K562 (cell line): ENCODE data around the gene CARMIL3. TPM values are rescaled to one million over a fixed set of nuclear protein-coding genes. Genes with fewer than 3 reads are reported as not detected.

Experiments used
- ATAC-seq: fragments of 200-7000 bp; cut with Tn5 transposase; 3 replicates; pipeline ENCODE4 v1.9.1; 2020; ENCODE audit warnings: moderate library complexity
- BruUV-seq: library from RNA; stranded (reverse); fragments of 400-500 nt; replicated peaks from 2 replicates; lab custom pipeline; 2021; lab: Mats Ljungman, UMichigan
- CTCF ChIA-PET: fragments of 300-600 bp; formaldehyde crosslinking; extraction: SDS; loops from one replicate; lab custom pipeline; 2021; ENCODE audit warnings: low intra/inter-chr PET ratio; lab: Yijun Ruan, JAX
- POLR2A ChIA-PET: fragments of 300-600, 350-650 bp; sonication (Branson Sonifier 250); formaldehyde crosslinking; extraction: SDS; loops from one replicate; lab custom pipeline; 2021; ENCODE audit warnings: antibody characterized with exemption, inconsistent platforms; lab: Yijun Ruan, JAX
- DNase-seq, 4 experiments: peaks; one replicate each; pipeline versions ENCODE4 v3.0.0 to v3.0.0-alpha.2; 2011 to 2018; ENCODE audit warnings: low spot score in 3 of 4, mixed read lengths in 3 of 4; ENCODE audit errors: extremely low read depth in 1 of 4
- FAIRE-seq: peaks from 2 replicates; lab custom pipeline; 2011; peaks lifted over from hg19 to GRCh38; lab: Jason Lieb, UNC
- H2AFZ ChIP-seq: 2 replicates; pipeline ENCODE4 v1.6.0; 2011; ENCODE audit warnings: low read depth, low read length, control low read depth, inconsistent platforms
- H3K27ac ChIP-seq: fragments of 200-600 bp; 3 replicates; pipeline ENCODE4 v1.8.0; 2011; ENCODE audit warnings: low read depth, mild to moderate bottlenecking, control low read depth, inconsistent platforms, low read length, moderate library complexity, mixed read lengths; ENCODE audit errors: extremely low read depth
- H3K27me3 ChIP-seq, 2 experiments: fragments of 300-600 bp in 1 of 2; 2 replicates in 1 of 2; 3 replicates in 1 of 2; pipeline versions ENCODE4 v1.6.0 to v1.8.0; 2011; ENCODE audit warnings: inconsistent platforms in 2 of 2, low read length in 2 of 2, mild to moderate bottlenecking in 1 of 2, mixed read lengths in 1 of 2, moderate library complexity in 1 of 2; ENCODE audit not compliant: control insufficient read depth in 2 of 2, insufficient read depth in 2 of 2
- H3K36me3 ChIP-seq: fragments of 300-600 bp; 3 replicates; pipeline ENCODE4 v1.8.0; 2011; ENCODE audit warnings: mild to moderate bottlenecking, low read length, inconsistent platforms; ENCODE audit not compliant: control insufficient read depth, insufficient read depth
- H3K4me1 ChIP-seq, 2 experiments: fragments of 200-600 bp in 1 of 2; replicated peaks in 1 of 2; 2 replicates in 1 of 2; 3 replicates in 1 of 2; pipeline versions ENCODE4 v1.5.1 to v1.8.0; 2011; ENCODE audit warnings: inconsistent platforms in 2 of 2, low read length in 2 of 2, mild to moderate bottlenecking in 1 of 2, mixed read lengths in 1 of 2, moderate library complexity in 1 of 2; ENCODE audit not compliant: control insufficient read depth in 2 of 2, insufficient read depth in 2 of 2
- H3K4me2 ChIP-seq: 2 replicates; pipeline ENCODE4 v1.6.1; 2011; ENCODE audit warnings: low read length, control low read depth, inconsistent platforms, mixed read lengths; ENCODE audit not compliant: insufficient read depth
- H3K4me3 ChIP-seq: fragments of 200-600 bp; sonication (generic), shearing (Covaris generic); 2 replicates; pipeline ENCODE4 v1.5.1; 2016; ENCODE audit warnings: control low read depth, inconsistent platforms
- H3K79me2 ChIP-seq: fragments of 200-600 bp; 3 replicates; pipeline ENCODE4 v1.8.0; 2011; ENCODE audit warnings: low read length, inconsistent platforms; ENCODE audit not compliant: control insufficient read depth, insufficient read depth
- H3K9ac ChIP-seq, 2 experiments: 2 replicates each; pipeline versions ENCODE4 v1.6.0 to v1.6.1; 2011; ENCODE audit warnings: low read depth in 2 of 2, low read length in 2 of 2, control low read depth in 1 of 2, inconsistent platforms in 1 of 2, mild to moderate bottlenecking in 1 of 2, mixed read lengths in 1 of 2; ENCODE audit not compliant: insufficient read depth in 1 of 2
- H3K9me1 ChIP-seq: one replicate; pipeline ENCODE4 v1.6.0; 2011; ENCODE audit warnings: inconsistent platforms, mild to moderate bottlenecking, low read length, moderate library complexity; ENCODE audit not compliant: control insufficient read depth, insufficient read depth
- H3K9me3 ChIP-seq: replicated peaks from 2 replicates; pipeline ENCODE4 v1.5.1; 2011; ENCODE audit warnings: low read depth, low read length, inconsistent platforms; ENCODE audit not compliant: control insufficient read depth, insufficient read depth
- H4K20me1 ChIP-seq: replicated peaks from 2 replicates; pipeline ENCODE4 v1.6.1; 2011; ENCODE audit warnings: low read length, inconsistent platforms, mixed read lengths; ENCODE audit not compliant: control insufficient read depth, insufficient read depth
- ELF4 ChIP-seq: fragments of 450-650 bp; formaldehyde crosslinking; IDR thresholded peaks from 2 replicates; pipeline ENCODE4 v1.4.0; 2022; ENCODE audit warnings: missing genetic modification characterization
- EP400 ChIP-seq: fragments of 450-650 bp; IDR thresholded peaks from 2 replicates; pipeline ENCODE4 v1.6.1; 2017; ENCODE audit warnings: antibody characterized with exemption, mild to moderate bottlenecking, moderate library complexity
- GABPB1 ChIP-seq: sonication (generic); formaldehyde crosslinking; IDR thresholded peaks from 2 replicates; pipeline ENCODE4 v1.8.0; 2022; ENCODE audit warnings: mild to moderate bottlenecking, missing genetic modification reagents
- LEF1 ChIP-seq: fragments of 450-650 bp; IDR thresholded peaks from 2 replicates; pipeline ENCODE4 v1.6.1; 2016; ENCODE audit warnings: mild to moderate bottlenecking
- NCOA6 ChIP-seq: fragments of 450-650 bp; IDR thresholded peaks from 2 replicates; pipeline ENCODE4 v1.6.1; 2017; ENCODE audit warnings: mild to moderate bottlenecking
- YBX1 ChIP-seq: fragments of 450-650 bp; IDR thresholded peaks from 2 replicates; pipeline ENCODE4 v1.7.1; 2016; ENCODE audit warnings: mild to moderate bottlenecking
- ZNF551 ChIP-seq: fragments of 250-450 bp; sonication (Bioruptor Pico); IDR thresholded peaks from 2 replicates; pipeline ENCODE4 v1.5.0; 2021; ENCODE audit warnings: mild to moderate bottlenecking, moderate library complexity
- WGBS: fragments of 100-300 bp; shearing (Covaris generic); methylation state at CpG from one replicate; pipeline ENCODE4 v1.1.6; 2016; ENCODE audit warnings: low coverage, mixed read lengths; ENCODE audit not compliant: insufficient coverage; ENCODE audit errors: missing lambda C conversion rate; 5-methylcytosine and 5-hydroxymethylcytosine counted together
- in situ Hi-C: fragments of 300-500 bp; cut with MboI; formaldehyde crosslinking; loops from 4 replicates; pipeline ENCODE4 v1.15.0; 2018; ENCODE audit warnings: inconsistent platforms, mixed read lengths
- intact Hi-C: fragments of 100-400 bp; cut with micrococcal nuclease; formaldehyde crosslinking; loops from 2 replicates; pipeline ENCODE4 v1.14.2; 2022
- polyA plus RNA-seq, 8 experiments: library from polyadenylated mRNA; depleted of rRNA in 4 of 8; stranded (reverse) in 5 of 8; unstranded in 3 of 8; fragments of >200 nt; fragmentation: Nextera tagmentation in 2 of 8; fragmentation: Illumina TruSeq in 1 of 8; extraction: Ambion mirVana in 2 of 8; extraction: Trizol in 1 of 8; gene quantifications; 2 replicates each; pipeline versions ENCODE4 v1.2.1 to v1.2.3, GENCODE V29; 2011 to 2014; ENCODE audit warnings: inconsistent platforms in 1 of 8, missing spikeins in 1 of 8
- total RNA-seq, 7 experiments: library from RNA; depleted of rRNA in 6 of 7; stranded (reverse); fragments of >200 nt in 6 of 7; fragmentation: Illumina TruSeq in 2 of 7; extraction: Trizol in 2 of 7; gene quantifications; 2 replicates each; pipeline versions ENCODE4 v1.2.1 to v1.2.3, GENCODE V29; 2011 to 2021; ENCODE audit warnings: low replicate concordance in 1 of 7
- TF ChIP-seq, protein P1 (sequence below): fragments of 450-650 bp; formaldehyde crosslinking; IDR thresholded peaks from 2 replicates; pipeline ENCODE4 v1.4.0; 2022; ENCODE audit warnings: missing genetic modification characterization
- TF ChIP-seq, protein P2 (sequence below), 3 experiments: fragments of 200-800 bp in 1 of 3; sonication (Bioruptor generic) in 1 of 3; sonication (generic) in 1 of 3; formaldehyde crosslinking in 1 of 3; IDR thresholded peaks; 2 replicates each; pipeline versions ENCODE4 v1.6.1 to v1.8.0; 2016 to 2022; ENCODE audit warnings: mild to moderate bottlenecking in 2 of 3, missing compliant biosample characterization in 2 of 3, missing genetic modification characterization in 2 of 3, missing genetic modification reagents in 1 of 3
- TF ChIP-seq, protein P3 (sequence below), 2 experiments: fragments of 450-650 bp in 1 of 2; IDR thresholded peaks; 2 replicates each; pipeline ENCODE4 v1.6.1; 2011 to 2017; ENCODE audit warnings: low read depth in 2 of 2, antibody characterized with exemption in 1 of 2, borderline replicate concordance in 1 of 2, low read length in 1 of 2, mild to moderate bottlenecking in 1 of 2, mixed read lengths in 1 of 2; ENCODE audit not compliant: control insufficient read depth in 1 of 2
- TF ChIP-seq, protein P4 (sequence below): sonication (generic); formaldehyde crosslinking; IDR thresholded peaks from 2 replicates; pipeline ENCODE4 v1.8.1; 2023; ENCODE audit warnings: mild to moderate bottlenecking, missing genetic modification reagents, moderate library complexity

Gene CARMIL3
- total and polyA plus RNA-seq, 9 of the 15 experiments (the other 6 are each of a cell fraction or from before 2014, with no cell fraction given) = 0.01 to 0.11 (median 0.05) TPM; not detected in 5

DNA sequence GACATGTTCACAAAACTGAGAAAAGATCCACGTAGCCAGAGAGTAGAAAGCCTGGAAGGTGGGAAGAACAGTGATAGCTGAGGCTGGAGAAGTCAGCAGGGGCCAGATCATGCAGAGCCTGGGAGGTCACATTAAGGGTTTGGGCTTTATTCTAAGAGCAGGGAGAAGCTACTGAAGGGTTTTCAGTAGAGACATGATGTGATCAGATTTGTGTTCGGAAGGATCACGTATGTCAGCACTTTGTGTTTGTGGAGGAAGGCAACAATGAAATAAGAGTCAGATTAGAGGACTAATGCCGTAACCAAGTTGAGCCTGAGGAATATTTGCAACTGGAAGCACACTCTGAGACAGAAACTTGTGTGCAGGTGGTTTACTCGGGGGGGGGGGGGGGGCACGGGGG is 38.1 kb downstream of the CARMIL3 start:
- no peak overlapping the region for H2AFZ ChIP-seq
- H4K20me1 ChIP-seq = no peaks in the 10 kb centered on the region
- intact Hi-C loops (loop anchor here (1.0 to 10.0 kb wide), 3 partner anchors 32 to 75 kb away; partner anchors contain the start of genes EMC9, PSME2 and RNF31), in situ Hi-C loops (loop anchor here (5.0 kb wide), 2 partner anchors 33 to 78 kb away; no protein-coding TSS in a partner anchor)
- H3K9me3 ChIP-seq = no peaks in the 10 kb centered on the region
- no TSS peak for BruUV-seq
- ATAC-seq (no peak), FAIRE-seq (no peak), DNase-seq (no peak)
- no peak overlapping the region for H3K9ac ChIP-seq
- no peak overlapping the region for H3K27ac ChIP-seq
- peaks cover 8% of the 10 kb centered on the region for H3K79me2 ChIP-seq
- no peaks in the 10 kb centered on the region for H3K27me3 ChIP-seq
- H3K4me2 ChIP-seq = no peak overlapping the region
- peaks cover 12 to 18% of the 10 kb centered on the region in 2 experiments; a peak in 4 of 5 replicates for H3K4me1 ChIP-seq
- 67% methylated on average over 4 of the region's 6 CpGs for WGBS
- no peaks in the 10 kb centered on the region for H3K9me1 ChIP-seq
- H3K4me3 ChIP-seq = no peak overlapping the region
- ChIA-PET POLR2A (interaction anchor here (1.5 to 1.8 kb wide), 2 partner anchors 9 to 32 kb away, joined by 3 to 8 read pairs; no protein-coding TSS in a partner anchor), CTCF (interaction anchor here (1.4 to 2.4 kb wide), 2 partner anchors 32 to 207 kb away, joined by 3 to 10 read pairs; no protein-coding TSS in a partner anchor)
- H3K36me3 ChIP-seq = no peaks in the 10 kb centered on the region; the same call in 2 of the 3 replicates
- TF ChIP-seq, protein P1, sequence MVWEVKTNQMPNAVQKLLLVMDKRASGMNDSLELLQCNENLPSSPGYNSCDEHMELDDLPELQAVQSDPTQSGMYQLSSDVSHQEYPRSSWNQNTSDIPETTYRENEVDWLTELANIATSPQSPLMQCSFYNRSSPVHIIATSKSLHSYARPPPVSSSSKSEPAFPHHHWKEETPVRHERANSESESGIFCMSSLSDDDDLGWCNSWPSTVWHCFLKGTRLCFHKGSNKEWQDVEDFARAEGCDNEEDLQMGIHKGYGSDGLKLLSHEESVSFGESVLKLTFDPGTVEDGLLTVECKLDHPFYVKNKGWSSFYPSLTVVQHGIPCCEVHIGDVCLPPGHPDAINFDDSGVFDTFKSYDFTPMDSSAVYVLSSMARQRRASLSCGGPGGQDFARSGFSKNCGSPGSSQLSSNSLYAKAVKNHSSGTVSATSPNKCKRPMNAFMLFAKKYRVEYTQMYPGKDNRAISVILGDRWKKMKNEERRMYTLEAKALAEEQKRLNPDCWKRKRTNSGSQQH (CRISPR knock-in tag) = no peak
- TF ChIP-seq ELF4 (CRISPR knock-in tag) (no peak), LEF1 (no peak), ZNF551 (CRISPR knock-in tag) (no peak), GABPB1 (CRISPR knock-in tag) (no peak), NCOA6 (no peak), EP400 (no peak), YBX1 (no peak)
- TF ChIP-seq, protein P2, sequence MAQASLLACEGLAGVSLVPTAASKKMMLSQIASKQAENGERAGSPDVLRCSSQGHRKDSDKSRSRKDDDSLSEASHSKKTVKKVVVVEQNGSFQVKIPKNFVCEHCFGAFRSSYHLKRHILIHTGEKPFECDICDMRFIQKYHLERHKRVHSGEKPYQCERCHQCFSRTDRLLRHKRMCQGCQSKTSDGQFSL (CRISPR knock-in tag; IDR thresholded peaks at IDR 0.05) = no peak
- TF ChIP-seq, protein P2 (tag; IDR thresholded peaks at IDR 0.05) = no peak
- TF ChIP-seq, protein P3, sequence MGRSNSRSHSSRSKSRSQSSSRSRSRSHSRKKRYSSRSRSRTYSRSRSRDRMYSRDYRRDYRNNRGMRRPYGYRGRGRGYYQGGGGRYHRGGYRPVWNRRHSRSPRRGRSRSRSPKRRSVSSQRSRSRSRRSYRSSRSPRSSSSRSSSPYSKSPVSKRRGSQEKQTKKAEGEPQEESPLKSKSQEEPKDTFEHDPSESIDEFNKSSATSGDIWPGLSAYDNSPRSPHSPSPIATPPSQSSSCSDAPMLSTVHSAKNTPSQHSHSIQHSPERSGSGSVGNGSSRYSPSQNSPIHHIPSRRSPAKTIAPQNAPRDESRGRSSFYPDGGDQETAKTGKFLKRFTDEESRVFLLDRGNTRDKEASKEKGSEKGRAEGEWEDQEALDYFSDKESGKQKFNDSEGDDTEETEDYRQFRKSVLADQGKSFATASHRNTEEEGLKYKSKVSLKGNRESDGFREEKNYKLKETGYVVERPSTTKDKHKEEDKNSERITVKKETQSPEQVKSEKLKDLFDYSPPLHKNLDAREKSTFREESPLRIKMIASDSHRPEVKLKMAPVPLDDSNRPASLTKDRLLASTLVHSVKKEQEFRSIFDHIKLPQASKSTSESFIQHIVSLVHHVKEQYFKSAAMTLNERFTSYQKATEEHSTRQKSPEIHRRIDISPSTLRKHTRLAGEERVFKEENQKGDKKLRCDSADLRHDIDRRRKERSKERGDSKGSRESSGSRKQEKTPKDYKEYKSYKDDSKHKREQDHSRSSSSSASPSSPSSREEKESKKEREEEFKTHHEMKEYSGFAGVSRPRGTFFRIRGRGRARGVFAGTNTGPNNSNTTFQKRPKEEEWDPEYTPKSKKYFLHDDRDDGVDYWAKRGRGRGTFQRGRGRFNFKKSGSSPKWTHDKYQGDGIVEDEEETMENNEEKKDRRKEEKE (IDR thresholded peaks at IDR 0.05; ENCODE audit: borderline replicate concordance in 1 of 2, control insufficient read depth in 1 of 2, low read depth in 2 of 2, low read length in 1 of 2) = no peak
- TF ChIP-seq, protein P4, sequence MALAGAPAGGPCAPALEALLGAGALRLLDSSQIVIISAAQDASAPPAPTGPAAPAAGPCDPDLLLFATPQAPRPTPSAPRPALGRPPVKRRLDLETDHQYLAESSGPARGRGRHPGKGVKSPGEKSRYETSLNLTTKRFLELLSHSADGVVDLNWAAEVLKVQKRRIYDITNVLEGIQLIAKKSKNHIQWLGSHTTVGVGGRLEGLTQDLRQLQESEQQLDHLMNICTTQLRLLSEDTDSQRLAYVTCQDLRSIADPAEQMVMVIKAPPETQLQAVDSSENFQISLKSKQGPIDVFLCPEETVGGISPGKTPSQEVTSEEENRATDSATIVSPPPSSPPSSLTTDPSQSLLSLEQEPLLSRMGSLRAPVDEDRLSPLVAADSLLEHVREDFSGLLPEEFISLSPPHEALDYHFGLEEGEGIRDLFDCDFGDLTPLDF (CRISPR knock-in tag) = no peak
